ENCODE data around the gene DAPK2. TPM values are rescaled to one million over a fixed set of nuclear protein-coding genes. Genes with fewer than 3 reads are reported as not detected.

DAPK2 gene
- total RNA-seq, 4 donors from 2014 or later = 28.5 to 70.8 (median 52.7) TPM

GRCh38 chr15:64072812-64073211 lies 26.5 kb upstream of the DAPK2 start:
- H3K4me1 ChIP-seq = peaks cover 17 to 37% of the 10 kb centered on the region in 2 donors
- peak overlapping the region; percentile 93 to 96 (median 94) for H3K27ac ChIP-seq

GRCh38 chr15:64071931-64072765 lies 25.9 kb upstream of the DAPK2 start:
- peak in 1 of 2 donors; percentile 23 for DNase-seq
- Histone ChIP-seq H3K36me3 (no peaks in the 10 kb centered on the region), H3K27ac (peak overlapping the region; percentile 93 to 96 (median 94)), H3K9me3 (no peaks in the 10 kb centered on the region), H3K4me3 (peak overlapping the region in 1 of 4 donors; percentile 16), H3K27me3 (no peaks in the 10 kb centered on the region), H3K4me1 (peaks cover 22 to 40% of the 10 kb centered on the region in 2 donors)
- peak in 1 of 2 donors; percentile 44 for ATAC-seq
- TF ChIP-seq POLR2A (IDR thresholded peaks at IDR 0.05) = no peak
- TF ChIP-seq CTCF (IDR thresholded peaks at IDR 0.05 in 4 of 5, conservative IDR thresholded peaks at IDR 0.05 in 1 of 5) = no peak
- in situ Hi-C loops (cut with MboI; ENCODE audit: low sequenced_read_pairs in 4 of 4) (loop anchor here in 2 of 4 donors (25.0 kb wide), 2 partner anchors 185 to 460 kb away; no protein-coding TSS in a partner anchor), intact Hi-C loops (cut with DNase I; ENCODE audit: low total_unique reads) (loop anchor here (1.0 kb wide), 2 partner anchors 20 to 178 kb away; no protein-coding TSS in a partner anchor)

More at GRCh38 chr15:64072812-64073211, 26.5 kb upstream of the DAPK2 start:
- in situ Hi-C loops (cut with MboI; ENCODE audit: low sequenced_read_pairs in 4 of 4) = loop anchor here in 2 of 4 donors (25.0 kb wide), 2 partner anchors 186 to 461 kb away; no protein-coding TSS in a partner anchor
- H3K4me3 ChIP-seq = no peak overlapping the region
- ATAC-seq (no peak), DNase-seq (no peak)
- TF ChIP-seq CTCF (IDR thresholded peaks at IDR 0.05 in 4 of 5, conservative IDR thresholded peaks at IDR 0.05 in 1 of 5) = no peak
- TF ChIP-seq POLR2A (IDR thresholded peaks at IDR 0.05) = no peak
- intact Hi-C loops (cut with DNase I; ENCODE audit: low total_unique reads) = no loop called here
- H3K36me3 ChIP-seq = no peaks in the 10 kb centered on the region
- no peaks in the 10 kb centered on the region for H3K27me3 ChIP-seq
- H3K9me3 ChIP-seq = no peaks in the 10 kb centered on the region

- in situ Hi-C loops (cut with MboI; ENCODE audit: low sequenced_read_pairs in 4 of 4) (loop anchor here in 2 of 4 donors (25.0 kb wide), 2 partner anchors 184 to 459 kb away; no protein-coding TSS in a partner anchor), intact Hi-C loops (cut with DNase I; ENCODE audit: low total_unique reads) (loop anchor here (1.0 kb wide), 2 partner anchors 21 to 177 kb away; no protein-coding TSS in a partner anchor)
- no peaks in the 10 kb centered on the region for H3K27me3 ChIP-seq
- H3K36me3 ChIP-seq = no peaks in the 10 kb centered on the region
- TF ChIP-seq POLR2A (IDR thresholded peaks at IDR 0.05) = peak; percentile 22 to 40
- no peak for TF ChIP-seq CTCF (IDR thresholded peaks at IDR 0.05 in 4 of 5, conservative IDR thresholded peaks at IDR 0.05 in 1 of 5)
- peak; percentile 94 to 96 for DNase-seq
- H3K4me1 ChIP-seq = peaks cover 22 to 40% of the 10 kb centered on the region in 2 donors
- H3K9me3 ChIP-seq = no peaks in the 10 kb centered on the region
- peak; percentile 92 to 96 for ATAC-seq
- H3K27ac ChIP-seq = peak overlapping the region; percentile 93 to 96 (median 94)
- peak overlapping the region in 1 of 4 donors; percentile 16 for H3K4me3 ChIP-seq
Measured at GRCh38 chr15:64070965-64071851, 24.9 kb upstream of the DAPK2 start.

GRCh38 chr15:64070106-64070505 lies 23.8 kb upstream of the DAPK2 start:
- Histone ChIP-seq H3K27ac (peak overlapping the region; percentile 93 to 96 (median 94)), H3K4me1 (peaks cover 22 to 40% of the 10 kb centered on the region in 2 donors), H3K9me3 (no peaks in the 10 kb centered on the region), H3K27me3 (no peaks in the 10 kb centered on the region), H3K36me3 (no peaks in the 10 kb centered on the region), H3K4me3 (no peak overlapping the region)
- in situ Hi-C loops (cut with MboI; ENCODE audit: low sequenced_read_pairs in 4 of 4) = loop anchor here in 2 of 4 donors (25.0 kb wide), 2 partner anchors 183 to 458 kb away; no protein-coding TSS in a partner anchor
- DNase-seq (no peak), ATAC-seq (no peak)
- TF ChIP-seq POLR2A (IDR thresholded peaks at IDR 0.05) = no peak
- no peak for TF ChIP-seq CTCF (IDR thresholded peaks at IDR 0.05 in 4 of 5, conservative IDR thresholded peaks at IDR 0.05 in 1 of 5)
- intact Hi-C loops (cut with DNase I; ENCODE audit: low total_unique reads) = no loop called here
